Measurements from ENCODE around the gene BEST4.
A peak's percentile ranks its signal among the peaks of the same experiment; 100 is the strongest.

Gene BEST4

DNA sequence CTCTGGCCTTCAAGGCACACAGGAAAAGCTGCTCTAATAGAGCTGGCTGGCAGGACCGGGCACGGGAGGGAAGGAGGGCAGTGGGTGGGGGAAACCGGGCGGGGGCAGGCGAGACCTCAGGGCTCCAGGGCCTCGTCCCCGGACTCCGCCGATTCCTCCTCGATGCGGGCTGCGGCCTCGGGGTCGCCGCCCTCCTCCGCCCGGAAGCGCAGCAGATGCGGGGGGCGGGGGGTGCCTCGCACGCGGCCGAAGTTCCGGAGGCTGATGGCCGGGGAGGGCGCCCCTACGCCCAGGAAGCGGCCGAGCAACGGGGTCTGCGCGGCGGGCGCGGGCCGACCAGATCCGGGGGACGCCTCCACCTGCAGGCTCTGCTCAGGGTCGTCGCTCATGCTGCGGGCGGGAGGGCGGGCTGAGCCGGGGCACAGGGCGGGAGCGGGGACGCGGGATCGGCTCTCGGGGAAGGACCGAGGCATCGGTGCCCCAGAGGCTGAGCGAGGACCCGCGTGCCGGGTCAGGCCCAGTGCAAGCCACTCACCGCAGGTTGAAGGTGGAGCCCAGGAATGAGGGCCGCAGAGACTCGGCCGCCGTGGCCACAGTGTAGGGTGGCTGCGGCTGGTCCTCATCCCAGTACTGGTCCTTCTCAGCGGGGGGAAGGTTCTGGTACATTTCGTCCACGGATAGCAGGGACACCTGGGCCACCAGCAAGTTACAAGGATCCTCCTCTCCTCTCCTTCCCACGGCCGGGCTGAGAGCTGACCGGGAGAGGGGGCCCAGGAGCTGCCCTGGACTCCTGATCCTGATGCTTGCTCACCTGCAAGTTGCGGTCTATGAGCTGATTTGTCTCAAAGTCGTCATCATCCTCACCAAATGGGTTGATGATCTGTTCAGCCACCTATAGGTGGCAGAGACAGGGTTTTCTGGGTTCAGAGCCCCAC, 3.6 kb downstream of the BEST4 start:
- peak overlapping the region; percentile 53 for H3K27ac ChIP-seq (ENCODE audit: low read depth, low read length, poor library complexity, severe bottlenecking)
- peaks cover 4% of the 10 kb centered on the region; the same call in 1 of the 2 replicates for H3F3A ChIP-seq (ENCODE audit: insufficient read depth, low read length)
- peak overlapping the region; percentile 74 for H3K4me2 ChIP-seq (ENCODE audit: low read length)
- H2AFZ ChIP-seq (ENCODE audit: low read length) = no peak overlapping the region
- no peaks in the 10 kb centered on the region for H4K20me1 ChIP-seq (ENCODE audit: insufficient read depth, low read length)
- peaks cover 37% of the 10 kb centered on the region for H3K4me1 ChIP-seq (ENCODE audit: insufficient read depth, low read length, severe bottlenecking)
- no peaks in the 10 kb centered on the region for H3K9me2 ChIP-seq (ENCODE audit: low read depth, low read length)
- no peaks in the 10 kb centered on the region for H3K9me3 ChIP-seq (ENCODE audit: low read length)
- peak overlapping the region; percentile 53 for H3K4me3 ChIP-seq (ENCODE audit: low read depth, low read length, poor library complexity, severe bottlenecking)
- no peaks in the 10 kb centered on the region for H3K79me2 ChIP-seq (ENCODE audit: insufficient read depth, low read length)
- TF ChIP-seq EZH2 (IDR thresholded peaks at IDR 0.05; ENCODE audit: borderline replicate concordance, low read length) = no peak
- TF ChIP-seq, protein P1, sequence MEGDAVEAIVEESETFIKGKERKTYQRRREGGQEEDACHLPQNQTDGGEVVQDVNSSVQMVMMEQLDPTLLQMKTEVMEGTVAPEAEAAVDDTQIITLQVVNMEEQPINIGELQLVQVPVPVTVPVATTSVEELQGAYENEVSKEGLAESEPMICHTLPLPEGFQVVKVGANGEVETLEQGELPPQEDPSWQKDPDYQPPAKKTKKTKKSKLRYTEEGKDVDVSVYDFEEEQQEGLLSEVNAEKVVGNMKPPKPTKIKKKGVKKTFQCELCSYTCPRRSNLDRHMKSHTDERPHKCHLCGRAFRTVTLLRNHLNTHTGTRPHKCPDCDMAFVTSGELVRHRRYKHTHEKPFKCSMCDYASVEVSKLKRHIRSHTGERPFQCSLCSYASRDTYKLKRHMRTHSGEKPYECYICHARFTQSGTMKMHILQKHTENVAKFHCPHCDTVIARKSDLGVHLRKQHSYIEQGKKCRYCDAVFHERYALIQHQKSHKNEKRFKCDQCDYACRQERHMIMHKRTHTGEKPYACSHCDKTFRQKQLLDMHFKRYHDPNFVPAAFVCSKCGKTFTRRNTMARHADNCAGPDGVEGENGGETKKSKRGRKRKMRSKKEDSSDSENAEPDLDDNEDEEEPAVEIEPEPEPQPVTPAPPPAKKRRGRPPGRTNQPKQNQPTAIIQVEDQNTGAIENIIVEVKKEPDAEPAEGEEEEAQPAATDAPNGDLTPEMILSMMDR (IDR thresholded peaks at IDR 0.05; ENCODE audit: low read length) = peak; percentile 48
- H3K9ac ChIP-seq (ENCODE audit: low read length) = peak overlapping the region; percentile 69
- peaks cover 27% of the 10 kb centered on the region for H3K36me3 ChIP-seq (ENCODE audit: insufficient read depth, low read length)
- no peaks in the 10 kb centered on the region for H3K27me3 ChIP-seq (ENCODE audit: insufficient read depth, low read length)

DNA sequence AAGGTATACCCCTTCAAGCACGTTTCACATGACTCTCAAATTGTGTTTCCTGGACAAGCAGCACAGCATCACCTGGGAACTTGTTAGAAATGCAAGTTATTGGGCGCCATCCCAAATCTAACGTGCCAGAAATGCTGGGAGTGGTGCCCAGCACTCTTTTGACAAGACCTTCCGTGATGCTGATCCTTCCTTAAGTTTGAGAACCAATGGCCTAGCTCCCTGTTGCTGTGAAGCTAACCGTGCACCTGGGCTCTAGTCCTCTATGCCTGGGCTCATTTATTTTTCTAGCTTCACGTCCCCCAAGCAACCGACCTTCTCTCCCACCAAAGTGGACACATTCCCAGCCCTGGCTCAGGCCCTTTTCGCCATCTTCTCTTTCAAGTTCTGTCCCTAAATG, 4.3 kb downstream of the BEST4 start:
- H3K36me3 ChIP-seq (ENCODE audit: insufficient read depth, low read length) = peaks cover 34% of the 10 kb centered on the region
- H2AFZ ChIP-seq (ENCODE audit: low read length) = no peak overlapping the region
- peak overlapping the region; percentile 74 for H3K4me2 ChIP-seq (ENCODE audit: low read length)
- peaks cover 37% of the 10 kb centered on the region for H3K4me1 ChIP-seq (ENCODE audit: insufficient read depth, low read length, severe bottlenecking)
- H3K79me2 ChIP-seq (ENCODE audit: insufficient read depth, low read length) = no peaks in the 10 kb centered on the region
- no peaks in the 10 kb centered on the region for H4K20me1 ChIP-seq (ENCODE audit: insufficient read depth, low read length)
- peak overlapping the region; percentile 69 for H3K9ac ChIP-seq (ENCODE audit: low read length)
- H3K4me3 ChIP-seq (ENCODE audit: low read depth, low read length, poor library complexity, severe bottlenecking) = peak overlapping the region; percentile 53
- H3K27ac ChIP-seq (ENCODE audit: low read depth, low read length, poor library complexity, severe bottlenecking) = peak overlapping the region; percentile 53
- peaks cover 7% of the 10 kb centered on the region for H3F3A ChIP-seq (ENCODE audit: insufficient read depth, low read length)
- no peaks in the 10 kb centered on the region for H3K9me3 ChIP-seq (ENCODE audit: low read length)
- H3K9me2 ChIP-seq (ENCODE audit: low read depth, low read length) = no peaks in the 10 kb centered on the region
- TF ChIP-seq, protein P1 (IDR thresholded peaks at IDR 0.05; ENCODE audit: low read length) = no peak; the same call in 1 of the 2 replicates
- no peak for TF ChIP-seq EZH2 (IDR thresholded peaks at IDR 0.05; ENCODE audit: borderline replicate concordance, low read length)
- no peaks in the 10 kb centered on the region for H3K27me3 ChIP-seq (ENCODE audit: insufficient read depth, low read length)

- Histone ChIP-seq H3K9ac (ENCODE audit: low read length) (no peak overlapping the region), H4K20me1 (ENCODE audit: insufficient read depth, low read length) (no peaks in the 10 kb centered on the region), H3K4me2 (ENCODE audit: low read length) (no peak overlapping the region), H3K27me3 (ENCODE audit: insufficient read depth, low read length) (no peaks in the 10 kb centered on the region), H3F3A (ENCODE audit: insufficient read depth, low read length) (peaks cover 13% of the 10 kb centered on the region), H3K36me3 (ENCODE audit: insufficient read depth, low read length) (peaks cover 64% of the 10 kb centered on the region), H3K9me2 (ENCODE audit: low read depth, low read length) (no peaks in the 10 kb centered on the region), H3K4me3 (ENCODE audit: low read depth, low read length, poor library complexity, severe bottlenecking) (no peak overlapping the region), H3K27ac (ENCODE audit: low read depth, low read length, poor library complexity, severe bottlenecking) (no peak overlapping the region), H3K4me1 (ENCODE audit: insufficient read depth, low read length, severe bottlenecking) (peaks cover 45% of the 10 kb centered on the region), H3K79me2 (ENCODE audit: insufficient read depth, low read length) (peaks cover 14% of the 10 kb centered on the region), H2AFZ (ENCODE audit: low read length) (no peak overlapping the region), H3K9me3 (ENCODE audit: low read length) (no peaks in the 10 kb centered on the region)
- no peak for TF ChIP-seq EZH2 (IDR thresholded peaks at IDR 0.05; ENCODE audit: borderline replicate concordance, low read length)
- TF ChIP-seq, protein P1 (IDR thresholded peaks at IDR 0.05; ENCODE audit: low read length) = no peak
Measured at GRCh38 chr1:44780583-44781121, 7.3 kb downstream of the BEST4 start.

Measured in OCI-LY1 (cell line).